K562 (cell line): ENCODE measurements around the gene TMEM63C. TPM values are rescaled to one million over a fixed set of nuclear protein-coding genes. Genes with fewer than 3 reads are reported as not detected.
A peak's percentile ranks its signal among the peaks of the same experiment; 100 is the strongest.

ENCODE experiments used
- ATAC-seq: fragments of 200-7000 bp; cut with Tn5 transposase; 3 replicates; pipeline ENCODE4 v1.9.1; 2020; ENCODE audit warnings: moderate library complexity
- BruUV-seq: library from RNA; stranded (reverse); fragments of 400-500 nt; replicated peaks from 2 replicates; lab custom pipeline; 2021; lab: Mats Ljungman, UMichigan
- CTCF ChIA-PET: fragments of 300-600 bp; formaldehyde crosslinking; extraction: SDS; loops from one replicate; lab custom pipeline; 2021; ENCODE audit warnings: low intra/inter-chr PET ratio; lab: Yijun Ruan, JAX
- POLR2A ChIA-PET: fragments of 300-600, 350-650 bp; sonication (Branson Sonifier 250); formaldehyde crosslinking; extraction: SDS; loops from one replicate; lab custom pipeline; 2021; ENCODE audit warnings: antibody characterized with exemption, inconsistent platforms; lab: Yijun Ruan, JAX
- DNase-seq, 4 experiments: peaks; one replicate each; pipeline versions ENCODE4 v3.0.0 to v3.0.0-alpha.2; 2011 to 2018; ENCODE audit warnings: low spot score in 3 of 4, mixed read lengths in 3 of 4; ENCODE audit errors: extremely low read depth in 1 of 4
- FAIRE-seq: peaks from 2 replicates; lab custom pipeline; 2011; peaks lifted over from hg19 to GRCh38; lab: Jason Lieb, UNC
- H2AFZ ChIP-seq: 2 replicates; pipeline ENCODE4 v1.6.0; 2011; ENCODE audit warnings: low read depth, low read length, control low read depth, inconsistent platforms
- H3K27ac ChIP-seq: fragments of 200-600 bp; 3 replicates; pipeline ENCODE4 v1.8.0; 2011; ENCODE audit warnings: low read depth, mild to moderate bottlenecking, control low read depth, inconsistent platforms, low read length, moderate library complexity, mixed read lengths; ENCODE audit errors: extremely low read depth
- H3K27me3 ChIP-seq, 2 experiments: fragments of 300-600 bp in 1 of 2; 2 replicates in 1 of 2; 3 replicates in 1 of 2; pipeline versions ENCODE4 v1.6.0 to v1.8.0; 2011; ENCODE audit warnings: inconsistent platforms in 2 of 2, low read length in 2 of 2, mild to moderate bottlenecking in 1 of 2, mixed read lengths in 1 of 2, moderate library complexity in 1 of 2; ENCODE audit not compliant: control insufficient read depth in 2 of 2, insufficient read depth in 2 of 2
- H3K36me3 ChIP-seq: fragments of 300-600 bp; 3 replicates; pipeline ENCODE4 v1.8.0; 2011; ENCODE audit warnings: mild to moderate bottlenecking, low read length, inconsistent platforms; ENCODE audit not compliant: control insufficient read depth, insufficient read depth
- H3K4me1 ChIP-seq, 2 experiments: fragments of 200-600 bp in 1 of 2; replicated peaks in 1 of 2; 2 replicates in 1 of 2; 3 replicates in 1 of 2; pipeline versions ENCODE4 v1.5.1 to v1.8.0; 2011; ENCODE audit warnings: inconsistent platforms in 2 of 2, low read length in 2 of 2, mild to moderate bottlenecking in 1 of 2, mixed read lengths in 1 of 2, moderate library complexity in 1 of 2; ENCODE audit not compliant: control insufficient read depth in 2 of 2, insufficient read depth in 2 of 2
- H3K4me2 ChIP-seq: 2 replicates; pipeline ENCODE4 v1.6.1; 2011; ENCODE audit warnings: low read length, control low read depth, inconsistent platforms, mixed read lengths; ENCODE audit not compliant: insufficient read depth
- H3K4me3 ChIP-seq: fragments of 200-600 bp; sonication (generic), shearing (Covaris generic); 2 replicates; pipeline ENCODE4 v1.5.1; 2016; ENCODE audit warnings: control low read depth, inconsistent platforms
- H3K79me2 ChIP-seq: fragments of 200-600 bp; 3 replicates; pipeline ENCODE4 v1.8.0; 2011; ENCODE audit warnings: low read length, inconsistent platforms; ENCODE audit not compliant: control insufficient read depth, insufficient read depth
- H3K9ac ChIP-seq, 2 experiments: 2 replicates each; pipeline versions ENCODE4 v1.6.0 to v1.6.1; 2011; ENCODE audit warnings: low read depth in 2 of 2, low read length in 2 of 2, control low read depth in 1 of 2, inconsistent platforms in 1 of 2, mild to moderate bottlenecking in 1 of 2, mixed read lengths in 1 of 2; ENCODE audit not compliant: insufficient read depth in 1 of 2
- H3K9me1 ChIP-seq: one replicate; pipeline ENCODE4 v1.6.0; 2011; ENCODE audit warnings: inconsistent platforms, mild to moderate bottlenecking, low read length, moderate library complexity; ENCODE audit not compliant: control insufficient read depth, insufficient read depth
- H3K9me3 ChIP-seq: replicated peaks from 2 replicates; pipeline ENCODE4 v1.5.1; 2011; ENCODE audit warnings: low read depth, low read length, inconsistent platforms; ENCODE audit not compliant: control insufficient read depth, insufficient read depth
- H4K20me1 ChIP-seq: replicated peaks from 2 replicates; pipeline ENCODE4 v1.6.1; 2011; ENCODE audit warnings: low read length, inconsistent platforms, mixed read lengths; ENCODE audit not compliant: control insufficient read depth, insufficient read depth
- BRF1 ChIP-seq: IDR thresholded peaks from 3 replicates; pipeline ENCODE4 v1.6.1; 2011; ENCODE audit warnings: borderline replicate concordance, mild to moderate bottlenecking; ENCODE audit not compliant: insufficient read length; ENCODE audit errors: extremely low read depth
- CTCF ChIP-seq, 3 experiments: IDR thresholded peaks in 2 of 3; conservative IDR thresholded peaks in 1 of 3; 2 replicates each; pipeline ENCODE4 v1.5.1; 2011 to 2012; ENCODE audit warnings: low read length in 3 of 3, mild to moderate bottlenecking in 3 of 3, control low read depth in 2 of 3, improper control_type of control experiment in 1 of 3, inconsistent platforms in 1 of 3, low read depth in 1 of 3, mixed read lengths in 1 of 3, moderate library complexity in 1 of 3; ENCODE audit not compliant: insufficient read depth in 2 of 3
- ELK1 ChIP-seq: sonication (generic); formaldehyde crosslinking; IDR thresholded peaks from 2 replicates; pipeline ENCODE4 v1.8.1; 2022; ENCODE audit warnings: missing genetic modification reagents
- KDM1A ChIP-seq, 2 experiments: fragments of 450-650 bp; IDR thresholded peaks; 2 replicates each; pipeline ENCODE4 v1.6.1; 2016; ENCODE audit warnings: mild to moderate bottlenecking in 2 of 2
- MIER1 ChIP-seq: fragments of 450-650 bp; IDR thresholded peaks from 2 replicates; pipeline ENCODE4 v1.6.1; 2016; ENCODE audit warnings: antibody characterized with exemption, mild to moderate bottlenecking, low read depth
- NFATC3 ChIP-seq: fragments of 450-650 bp; IDR thresholded peaks from 2 replicates; pipeline ENCODE4 v1.6.1; 2017; ENCODE audit warnings: mild to moderate bottlenecking
- RBM14 ChIP-seq: fragments of 200-400 bp; formaldehyde crosslinking; IDR thresholded peaks from 2 replicates; pipeline ENCODE4 v1.6.1; 2018; ENCODE audit warnings: low read depth, mild to moderate bottlenecking, low read length, moderate library complexity, borderline replicate concordance; ENCODE audit not compliant: insufficient read depth
- RFX1 ChIP-seq: fragments of 450-650 bp; IDR thresholded peaks from 2 replicates; pipeline ENCODE4 v1.6.1; 2016; ENCODE audit warnings: mild to moderate bottlenecking, moderate library complexity
- RFX5 ChIP-seq: IDR thresholded peaks from 2 replicates; pipeline ENCODE4 v1.6.1; 2011; ENCODE audit warnings: low read depth, mild to moderate bottlenecking, improper control_type of control experiment, low read length
- ZNF263 ChIP-seq: sonication (generic); formaldehyde crosslinking; IDR thresholded peaks from 2 replicates; pipeline ENCODE4 v1.8.0; 2022; ENCODE audit warnings: mild to moderate bottlenecking, missing genetic modification reagents, borderline replicate concordance
- ZNF644 ChIP-seq: fragments of 200-800 bp; sonication (Bioruptor generic); IDR thresholded peaks from 2 replicates; pipeline ENCODE4 v1.6.1; 2016; ENCODE audit warnings: low read depth, missing genetic modification characterization, missing compliant biosample characterization
- ZNF668 ChIP-seq: fragments of 250-450 bp; sonication (Bioruptor Pico); IDR thresholded peaks from 2 replicates; pipeline ENCODE4 v1.8.0; 2022; ENCODE audit warnings: mild to moderate bottlenecking, inconsistent platforms
- WGBS: fragments of 100-300 bp; shearing (Covaris generic); methylation state at CpG from one replicate; pipeline ENCODE4 v1.1.6; 2016; ENCODE audit warnings: low coverage, mixed read lengths; ENCODE audit not compliant: insufficient coverage; ENCODE audit errors: missing lambda C conversion rate; 5-methylcytosine and 5-hydroxymethylcytosine counted together
- in situ Hi-C: fragments of 300-500 bp; cut with MboI; formaldehyde crosslinking; loops from 4 replicates; pipeline ENCODE4 v1.15.0; 2018; ENCODE audit warnings: inconsistent platforms, mixed read lengths
- intact Hi-C: fragments of 100-400 bp; cut with micrococcal nuclease; formaldehyde crosslinking; loops from 2 replicates; pipeline ENCODE4 v1.14.2; 2022
- polyA plus RNA-seq, 8 experiments: library from polyadenylated mRNA; depleted of rRNA in 4 of 8; stranded (reverse) in 5 of 8; unstranded in 3 of 8; fragments of >200 nt; fragmentation: Nextera tagmentation in 2 of 8; fragmentation: Illumina TruSeq in 1 of 8; extraction: Ambion mirVana in 2 of 8; extraction: Trizol in 1 of 8; gene quantifications; 2 replicates each; pipeline versions ENCODE4 v1.2.1 to v1.2.3, GENCODE V29; 2011 to 2014; ENCODE audit warnings: inconsistent platforms in 1 of 8, missing spikeins in 1 of 8
- total RNA-seq, 7 experiments: library from RNA; depleted of rRNA in 6 of 7; stranded (reverse); fragments of >200 nt in 6 of 7; fragmentation: Illumina TruSeq in 2 of 7; extraction: Trizol in 2 of 7; gene quantifications; 2 replicates each; pipeline versions ENCODE4 v1.2.1 to v1.2.3, GENCODE V29; 2011 to 2021; ENCODE audit warnings: low replicate concordance in 1 of 7

TMEM63C gene
- total and polyA plus RNA-seq, 9 of the 15 experiments (the other 6 are each of a cell fraction or from before 2014, with no cell fraction given), result 0.07 TPM; not detected in 8

- no peak for TF ChIP-seq MIER1
- TF ChIP-seq KDM1A (IDR thresholded peaks at IDR 0.05), result no peak
- no peak for TF ChIP-seq ZNF644 (tag)
- TF ChIP-seq RFX5, result no peak
These were observed 93.5 kb downstream of the TMEM63C start (continued) for GRCh38 chr14:77275041-77275580.

- 70% methylated on average over 4 of the region's 8 CpGs for WGBS
- Histone ChIP-seq H3K9ac (no peak overlapping the region), H3K27ac (no peak overlapping the region), H3K36me3 (no peaks in the 10 kb centered on the region; the same call in 2 of the 3 replicates), H2AFZ (no peak overlapping the region), H3K4me3 (no peak overlapping the region), H4K20me1 (no peaks in the 10 kb centered on the region), H3K4me2 (no peak overlapping the region), H3K27me3 (peaks cover 0 to 2% of the 10 kb centered on the region in 2 experiments; a peak in 1 of 5 replicates), H3K4me1 (peaks cover 0 to 9% of the 10 kb centered on the region in 2 experiments; a peak in 2 of 5 replicates), H3K79me2 (no peaks in the 10 kb centered on the region), H3K9me1 (no peaks in the 10 kb centered on the region), H3K9me3 (no peaks in the 10 kb centered on the region)
- BruUV-seq, result no TSS peak
- in situ Hi-C loops, result no loop called here
- ATAC-seq, result no peak
- no peak for FAIRE-seq
- DNase-seq, result no peak
- intact Hi-C loops, result no loop called here
- CTCF ChIA-PET, result no interaction called here
- TF ChIP-seq ZNF263 (no peak), CTCF (IDR thresholded peaks at IDR 0.05 in 2 of 3, conservative IDR thresholded peaks at IDR 0.05 in 1 of 3; ENCODE audit: insufficient read depth in 2 of 3, low read depth in 1 of 3, low read length in 3 of 3) (0 out of 6 replicates have a peak, but pooled peaks of 1 of the 3 experiments have one; percentile 14), ELK1 (no peak), RFX1 (peak; percentile 71), BRF1 (no peak), ZNF668 (no peak), RBM14 (no peak), NFATC3 (no peak)
- POLR2A ChIA-PET, result interaction anchor here (0.5 kb wide), 1 partner anchor 812 kb away, joined by 3 read pairs; no protein-coding TSS in a partner anchor
These were observed 94.0 kb downstream of the TMEM63C start for GRCh38 chr14:77275601-77276017.
